Measurements from ENCODE around the gene DSCAM.
"Not testable (repeated sequence)": the region's sequence is repeated elsewhere in the genome, so short reads cannot be mapped to it uniquely, and the experiment has no call there.

DSCAM gene

DNA sequence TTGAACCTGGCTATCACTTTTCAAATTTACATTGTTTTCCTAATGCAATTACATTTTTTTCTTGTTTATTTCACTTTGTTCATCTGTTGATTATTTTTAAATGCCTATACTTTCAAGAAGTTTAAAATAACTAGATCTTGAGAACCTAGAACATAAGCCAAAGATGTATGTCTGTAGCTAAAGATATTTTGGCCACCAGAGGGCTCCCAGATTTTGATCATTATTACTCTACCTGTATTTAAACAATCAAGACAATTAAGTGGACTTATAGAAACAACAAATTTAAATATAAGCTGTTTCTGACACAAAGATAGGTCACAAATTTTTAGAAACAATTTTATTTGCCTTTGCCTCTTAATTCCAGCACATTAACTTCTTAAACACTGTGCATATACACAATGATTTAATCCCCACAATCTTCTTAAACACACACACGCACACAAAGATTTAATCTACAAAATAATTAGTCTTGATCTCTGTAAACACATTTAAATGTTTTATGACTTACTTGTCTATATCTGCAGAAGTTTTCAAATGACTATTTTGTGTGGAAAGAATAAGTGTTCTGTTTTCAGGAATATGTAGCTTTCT is 380.0 kb downstream of the DSCAM start:
- H3K9me3 Mint-ChIP-seq (ENCODE audit: low read depth) = peaks cover 3% of the 10 kb centered on the region
- peaks cover 3% of the 10 kb centered on the region for H3K27me3 Mint-ChIP-seq
- H3K4me1 Mint-ChIP-seq (ENCODE audit: low read depth) = no peaks in the 10 kb centered on the region
- no peak overlapping the region for H3K27ac Mint-ChIP-seq
- no peak overlapping the region for H3K4me3 Mint-ChIP-seq
- H3K36me3 Mint-ChIP-seq = no peaks in the 10 kb centered on the region

DNA sequence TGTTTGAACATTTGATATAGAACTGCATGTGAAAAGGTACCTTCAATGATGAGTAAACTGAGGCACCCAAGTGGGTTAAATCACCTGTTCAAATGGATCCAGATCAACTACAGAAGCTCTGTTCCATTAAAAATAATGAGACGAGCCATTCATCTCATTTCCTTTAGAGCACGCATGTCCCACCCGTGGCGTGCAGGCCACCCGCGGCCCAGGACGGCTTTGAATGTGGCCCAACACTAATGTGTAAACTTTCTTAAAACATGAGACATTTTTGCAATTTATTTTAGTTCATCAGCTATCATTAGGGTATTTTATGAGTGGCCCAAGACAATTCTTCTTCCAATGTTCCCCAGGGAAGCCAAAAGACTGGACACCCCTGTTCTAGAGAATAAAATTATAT is 381.6 kb downstream of the DSCAM start:
- H3K9me3 Mint-ChIP-seq (ENCODE audit: low read depth) = peaks cover 3% of the 10 kb centered on the region
- no peak overlapping the region for H3K4me3 Mint-ChIP-seq
- H3K27ac Mint-ChIP-seq = no peak overlapping the region
- H3K27me3 Mint-ChIP-seq = peaks cover 3% of the 10 kb centered on the region
- no peaks in the 10 kb centered on the region for H3K4me1 Mint-ChIP-seq (ENCODE audit: low read depth)
- H3K36me3 Mint-ChIP-seq = no peaks in the 10 kb centered on the region

GRCh38 chr21:40463176-40463575 is 383.8 kb downstream of the DSCAM start:
- H3K36me3 Mint-ChIP-seq = no peaks in the 10 kb centered on the region
- H3K9me3 Mint-ChIP-seq (ENCODE audit: low read depth) = peaks cover 3% of the 10 kb centered on the region
- H3K27me3 Mint-ChIP-seq = peaks cover 5% of the 10 kb centered on the region
- H3K4me3 Mint-ChIP-seq = no peak overlapping the region
- H3K27ac Mint-ChIP-seq = no peak overlapping the region
- H3K4me1 Mint-ChIP-seq (ENCODE audit: low read depth) = no peaks in the 10 kb centered on the region

GRCh38 chr21:40461008-40461407 is 385.9 kb downstream of the DSCAM start:
- H3K27ac Mint-ChIP-seq = no peak overlapping the region
- H3K4me1 Mint-ChIP-seq (ENCODE audit: low read depth) = no peaks in the 10 kb centered on the region
- no peaks in the 10 kb centered on the region for H3K36me3 Mint-ChIP-seq
- H3K4me3 Mint-ChIP-seq = no peak overlapping the region
- H3K9me3 Mint-ChIP-seq (ENCODE audit: low read depth) = peaks cover 3% of the 10 kb centered on the region
- H3K27me3 Mint-ChIP-seq = peaks cover 6% of the 10 kb centered on the region

DNA sequence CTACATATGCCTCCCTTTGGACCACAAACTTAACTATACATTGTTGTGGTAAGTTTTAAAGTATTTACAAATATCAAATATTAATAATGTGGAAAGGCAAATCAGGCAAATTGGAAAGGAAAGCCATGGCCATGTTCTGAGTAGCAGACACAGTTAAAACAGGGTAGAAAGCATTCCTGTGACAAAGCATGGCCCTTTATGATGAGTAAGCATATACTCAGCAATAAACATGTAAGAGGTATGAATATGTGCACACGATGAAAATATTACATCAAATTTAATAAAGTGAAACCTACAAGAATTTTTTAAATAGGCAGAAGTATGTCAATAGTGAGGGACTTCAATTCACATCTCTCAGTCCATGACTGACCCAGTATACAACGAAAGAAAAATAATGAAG is 389.2 kb downstream of the DSCAM start:
- H3K27me3 Mint-ChIP-seq = peaks cover 12% of the 10 kb centered on the region
- H3K4me3 Mint-ChIP-seq = no peak overlapping the region
- no peaks in the 10 kb centered on the region for H3K36me3 Mint-ChIP-seq
- H3K4me1 Mint-ChIP-seq (ENCODE audit: low read depth) = no peaks in the 10 kb centered on the region
- no peaks in the 10 kb centered on the region for H3K9me3 Mint-ChIP-seq (ENCODE audit: low read depth)
- no peak overlapping the region for H3K27ac Mint-ChIP-seq

DNA sequence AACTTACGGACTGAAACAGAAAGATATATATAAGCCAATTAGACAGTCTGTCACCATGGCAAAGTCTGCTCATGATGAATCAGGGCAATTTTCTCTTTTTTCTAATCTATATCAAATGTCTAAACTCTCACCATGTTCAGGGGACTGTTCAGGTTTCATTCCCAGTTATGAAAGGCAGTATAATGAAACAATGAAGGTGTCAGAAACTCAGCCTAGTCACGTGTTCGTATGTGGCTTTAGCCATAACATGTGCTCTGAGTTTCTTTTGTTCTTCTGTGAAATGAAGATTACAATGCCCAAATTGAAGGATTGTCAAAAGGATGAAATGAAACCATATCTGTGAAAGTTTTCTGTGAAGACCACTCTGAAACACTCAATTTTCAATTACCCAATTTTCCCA is 392.9 kb downstream of the DSCAM start:
- Mint-ChIP-seq H3K36me3 (no peaks in the 10 kb centered on the region), H3K27me3 (peaks cover 12% of the 10 kb centered on the region), H3K4me1 (ENCODE audit: low read depth) (no peaks in the 10 kb centered on the region), H3K4me3 (no peak overlapping the region), H3K9me3 (ENCODE audit: low read depth) (no peaks in the 10 kb centered on the region), H3K27ac (no peak overlapping the region)

GRCh38 chr21:40453183-40453582 is 393.8 kb downstream of the DSCAM start:
- Mint-ChIP-seq H3K36me3 (no peaks in the 10 kb centered on the region), H3K27me3 (peaks cover 11% of the 10 kb centered on the region), H3K4me1 (ENCODE audit: low read depth) (no peaks in the 10 kb centered on the region), H3K4me3 (no peak overlapping the region), H3K27ac (no peak overlapping the region), H3K9me3 (ENCODE audit: low read depth) (no peaks in the 10 kb centered on the region)

- Mint-ChIP-seq H3K4me1 (ENCODE audit: low read depth) (no peaks in the 10 kb centered on the region), H3K9me3 (ENCODE audit: low read depth) (no peaks in the 10 kb centered on the region), H3K4me3 (no peak overlapping the region), H3K27me3 (peaks cover 9% of the 10 kb centered on the region), H3K27ac (no peak overlapping the region), H3K36me3 (no peaks in the 10 kb centered on the region)
These were observed 394.4 kb downstream of the DSCAM start for GRCh38 chr21:40452548-40452947.

DNA sequence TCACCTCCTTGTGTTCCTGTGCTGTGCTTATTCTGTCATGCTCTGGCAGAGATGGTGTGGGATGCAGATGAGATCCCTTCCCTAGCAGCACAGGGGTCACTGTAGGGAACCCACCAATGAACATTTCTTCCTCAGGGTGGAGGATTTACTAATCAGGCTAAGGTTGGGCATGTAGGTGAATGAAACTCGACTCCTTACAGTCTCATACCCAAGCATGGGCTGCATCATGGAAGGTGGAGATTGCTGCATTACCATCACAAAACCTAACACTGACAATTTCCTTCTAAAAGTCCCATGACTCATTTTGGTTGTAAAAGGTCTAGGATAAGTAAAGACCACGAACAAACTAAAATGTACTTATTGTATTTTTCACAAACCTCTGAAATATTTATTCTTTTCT is 399.9 kb downstream of the DSCAM start:
- Mint-ChIP-seq H3K4me1 (ENCODE audit: low read depth) (no peaks in the 10 kb centered on the region), H3K36me3 (no peaks in the 10 kb centered on the region), H3K27me3 (no peaks in the 10 kb centered on the region), H3K4me3 (no peak overlapping the region), H3K9me3 (ENCODE audit: low read depth) (peaks cover 6% of the 10 kb centered on the region), H3K27ac (no peak overlapping the region)

DNA sequence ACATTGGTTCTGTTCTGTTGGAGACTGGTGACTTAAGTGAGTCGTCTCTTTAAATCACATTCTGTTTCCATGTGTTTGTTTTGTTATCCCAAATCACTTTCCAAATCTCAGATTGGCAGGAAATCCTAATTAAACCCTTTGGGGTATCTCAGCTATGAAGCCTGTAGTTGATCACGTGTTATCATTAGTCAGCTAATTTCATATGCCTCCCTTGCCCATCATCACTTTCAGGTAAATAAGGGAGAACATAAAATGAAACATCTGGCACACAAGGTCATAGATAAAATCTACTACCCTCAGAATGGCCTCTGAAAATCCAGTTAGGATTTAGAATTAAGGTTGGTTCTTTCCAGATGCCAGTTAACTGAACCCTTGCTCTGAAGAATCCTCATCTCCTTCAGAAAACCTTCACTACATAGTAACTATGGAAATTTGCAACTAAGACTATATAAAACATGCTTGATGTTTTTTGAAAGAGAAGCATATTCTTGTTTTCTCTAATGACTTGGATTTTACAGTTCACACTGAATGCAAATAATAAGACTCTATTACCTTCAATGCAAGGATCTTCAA is 401.5 kb downstream of the DSCAM start:
- Mint-ChIP-seq H3K27me3 (no peaks in the 10 kb centered on the region), H3K36me3 (no peaks in the 10 kb centered on the region), H3K4me3 (no peak overlapping the region), H3K9me3 (ENCODE audit: low read depth) (peaks cover 6% of the 10 kb centered on the region), H3K4me1 (ENCODE audit: low read depth) (no peaks in the 10 kb centered on the region), H3K27ac (no peak overlapping the region)

DNA sequence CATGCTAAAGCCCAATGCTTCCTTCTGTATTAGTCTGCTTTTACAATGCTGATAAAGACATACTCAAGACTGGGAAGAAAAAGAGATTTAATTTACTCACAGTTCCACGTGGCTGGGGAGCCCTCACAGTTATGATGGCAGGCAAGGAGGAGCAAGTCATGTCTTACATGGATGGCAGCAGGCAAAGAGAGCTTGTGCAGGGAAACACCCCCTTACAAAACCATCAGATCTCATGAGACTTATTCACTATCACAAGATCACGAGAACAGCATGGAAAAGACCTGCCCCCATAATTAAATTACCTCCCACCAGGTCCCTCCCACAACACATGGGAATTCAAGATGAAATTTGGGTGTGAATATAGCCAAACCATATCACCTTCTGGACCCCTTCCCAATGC is 407.4 kb downstream of the DSCAM start:
- H3K36me3 Mint-ChIP-seq; H3K27ac Mint-ChIP-seq; H3K9me3 Mint-ChIP-seq (ENCODE audit: low read depth); H3K27me3 Mint-ChIP-seq; H3K4me3 Mint-ChIP-seq; H3K4me1 Mint-ChIP-seq (ENCODE audit: low read depth): not testable (repeated sequence)

GRCh38 chr21:40438616-40439015 is 408.3 kb downstream of the DSCAM start:
- H3K27me3 Mint-ChIP-seq = no peaks in the 10 kb centered on the region
- H3K4me3 Mint-ChIP-seq = no peak overlapping the region
- H3K4me1 Mint-ChIP-seq (ENCODE audit: low read depth) = no peaks in the 10 kb centered on the region
- no peak overlapping the region for H3K27ac Mint-ChIP-seq
- no peaks in the 10 kb centered on the region for H3K36me3 Mint-ChIP-seq
- peaks cover 6% of the 10 kb centered on the region for H3K9me3 Mint-ChIP-seq (ENCODE audit: low read depth)

DNA sequence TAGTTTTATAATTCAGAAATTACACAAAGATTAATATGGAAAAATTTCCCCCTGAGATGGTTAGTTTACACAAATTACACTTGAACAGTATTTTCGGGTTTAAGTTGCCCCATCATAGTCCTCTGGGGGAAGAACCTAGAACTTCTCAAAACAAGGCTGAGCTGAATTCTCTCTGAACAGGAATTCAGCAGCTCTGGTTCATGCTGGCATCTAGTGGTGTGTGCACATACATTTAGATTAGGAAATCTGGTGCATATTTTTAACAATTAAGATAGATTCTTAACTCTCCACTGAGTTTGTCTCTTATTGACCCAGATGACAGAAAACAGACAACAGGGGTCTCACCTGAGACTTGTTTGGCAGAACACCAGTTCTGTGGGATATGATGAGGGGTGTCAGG is 410.7 kb downstream of the DSCAM start:
- H3K4me1 Mint-ChIP-seq (ENCODE audit: low read depth) = no peaks in the 10 kb centered on the region
- no peak overlapping the region for H3K27ac Mint-ChIP-seq
- H3K27me3 Mint-ChIP-seq = no peaks in the 10 kb centered on the region
- H3K9me3 Mint-ChIP-seq (ENCODE audit: low read depth) = no peaks in the 10 kb centered on the region
- no peak overlapping the region for H3K4me3 Mint-ChIP-seq
- no peaks in the 10 kb centered on the region for H3K36me3 Mint-ChIP-seq

- Mint-ChIP-seq H3K4me1 (ENCODE audit: low read depth) (no peaks in the 10 kb centered on the region), H3K4me3 (no peak overlapping the region), H3K27me3 (no peaks in the 10 kb centered on the region), H3K9me3 (ENCODE audit: low read depth) (no peaks in the 10 kb centered on the region), H3K36me3 (no peaks in the 10 kb centered on the region), H3K27ac (no peak overlapping the region)
These were observed 413.4 kb downstream of the DSCAM start for GRCh38 chr21:40433538-40433937.

- Mint-ChIP-seq H3K4me1 (ENCODE audit: low read depth) (no peaks in the 10 kb centered on the region), H3K27me3 (no peaks in the 10 kb centered on the region), H3K27ac (no peak overlapping the region), H3K9me3 (ENCODE audit: low read depth) (peaks cover 3% of the 10 kb centered on the region), H3K36me3 (no peaks in the 10 kb centered on the region), H3K4me3 (no peak overlapping the region)
These were observed 421.0 kb downstream of the DSCAM start for GRCh38 chr21:40425981-40426380.

- Mint-ChIP-seq H3K27ac (no peak overlapping the region), H3K4me1 (ENCODE audit: low read depth) (no peaks in the 10 kb centered on the region), H3K36me3 (no peaks in the 10 kb centered on the region), H3K27me3 (no peaks in the 10 kb centered on the region), H3K9me3 (ENCODE audit: low read depth) (peaks cover 10% of the 10 kb centered on the region), H3K4me3 (no peak overlapping the region)
These were observed 423.9 kb downstream of the DSCAM start for GRCh38 chr21:40422896-40423635.

All from activated naive CD8-positive, alpha-beta T cell (primary cell).